A204.1 (cell line): ENCODE results near the gene LMO7.
"Not testable (repeated sequence)": the region's sequence is repeated elsewhere in the genome, so short reads cannot be mapped to it uniquely, and the experiment has no call there.

Experiments
- FAIRE-seq: peaks from 2 replicates; lab custom pipeline; 2012; peaks lifted over from hg19 to GRCh38; lab: Jason Lieb, UNC

Gene LMO7

DNA sequence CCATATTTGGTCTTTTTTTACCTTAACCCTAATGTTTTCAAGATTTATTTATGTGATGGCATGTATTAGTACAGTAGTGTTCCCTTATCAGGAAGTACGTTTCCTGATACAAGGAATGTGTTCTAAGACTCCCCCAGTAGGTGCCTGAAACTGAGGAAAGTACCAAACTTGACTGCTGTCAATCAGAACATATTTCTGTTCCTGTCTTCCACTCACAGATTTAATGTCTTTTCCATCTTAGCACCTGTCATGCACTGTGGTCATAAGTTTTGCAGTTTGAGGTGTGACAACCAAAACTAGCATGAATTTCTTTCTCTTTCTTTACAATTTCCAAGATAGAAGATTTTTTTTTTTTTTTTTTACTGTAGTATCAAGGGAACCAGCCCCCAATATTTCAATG, 62.9 kb downstream of the LMO7 start:
- FAIRE-seq: no peak

DNA sequence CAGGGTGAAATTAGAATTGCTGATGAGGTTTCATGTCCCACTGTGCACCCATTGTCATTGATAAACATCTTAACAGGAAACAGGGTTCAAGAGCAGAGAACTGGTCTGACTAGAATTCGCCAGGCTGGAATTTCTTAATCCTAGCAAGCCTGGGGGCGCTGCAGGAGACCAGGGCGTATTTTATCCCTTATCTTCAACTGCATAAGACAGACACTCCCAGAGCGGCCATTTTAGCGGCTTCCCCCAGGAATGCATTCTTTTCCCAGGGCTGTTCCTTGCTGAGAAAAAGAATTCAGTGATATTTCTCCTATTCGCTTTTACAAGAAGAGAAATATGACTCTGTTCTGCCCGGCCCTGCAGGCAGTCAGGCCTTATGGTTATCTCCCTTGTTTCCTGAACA, 63.6 kb downstream of the LMO7 start:
- not testable (repeated sequence) for FAIRE-seq

DNA sequence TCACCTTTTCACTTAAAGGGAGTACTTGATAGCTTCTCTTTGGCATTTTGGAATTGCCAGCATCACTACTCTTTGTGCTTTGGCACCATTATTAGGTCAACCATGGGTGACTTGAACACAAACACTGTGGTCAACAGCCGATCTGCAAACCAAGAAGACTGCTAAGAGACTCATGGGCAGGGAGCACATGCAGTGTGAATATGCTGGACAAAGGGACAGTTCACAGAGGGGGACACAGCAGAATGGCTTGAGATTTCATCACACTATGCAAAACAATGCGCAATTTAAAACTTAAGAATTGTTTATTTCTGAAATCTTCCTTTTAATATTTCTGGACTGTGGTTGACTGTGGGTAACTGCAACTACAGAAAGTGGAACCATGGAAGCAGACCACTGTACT, 64.4 kb downstream of the LMO7 start:
- no peak for FAIRE-seq

DNA sequence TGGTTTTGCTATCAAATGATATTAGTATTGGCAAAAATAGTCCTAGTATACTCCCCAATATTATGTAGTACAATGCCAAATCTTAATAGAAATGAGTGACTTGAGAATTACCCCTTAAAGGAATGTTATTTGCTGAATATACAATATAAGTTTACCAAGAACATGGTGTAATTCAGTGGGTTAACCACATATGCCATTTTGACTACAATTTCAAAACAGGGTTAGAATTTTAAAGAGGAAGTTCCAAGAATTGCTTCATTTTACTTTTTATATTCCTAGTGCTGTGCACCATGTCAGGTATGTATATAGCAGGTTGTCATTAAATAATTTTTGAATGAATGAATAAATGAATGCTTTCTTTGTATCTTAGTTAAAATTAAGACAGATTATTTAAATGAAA, 66.3 kb downstream of the LMO7 start:
- FAIRE-seq: no peak

DNA sequence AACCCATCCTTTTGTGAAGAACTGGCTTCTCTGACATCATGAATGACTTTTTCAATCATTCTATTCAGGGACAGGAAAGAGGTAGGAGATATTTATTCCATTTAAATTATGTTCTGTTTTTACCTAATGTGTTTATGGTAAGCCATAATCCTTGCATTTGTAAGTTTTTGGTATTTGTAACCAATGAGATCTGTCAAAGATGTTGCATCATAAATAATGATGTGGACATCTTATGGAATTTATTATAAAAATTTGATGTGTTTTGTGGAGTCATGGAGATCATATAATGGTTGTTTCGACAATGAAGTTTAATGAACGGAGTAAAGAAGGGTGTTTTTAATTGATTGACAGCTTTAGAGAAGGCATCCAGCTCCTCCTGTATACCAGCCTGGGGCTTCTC, 67.6 kb downstream of the LMO7 start:
- no peak for FAIRE-seq

DNA sequence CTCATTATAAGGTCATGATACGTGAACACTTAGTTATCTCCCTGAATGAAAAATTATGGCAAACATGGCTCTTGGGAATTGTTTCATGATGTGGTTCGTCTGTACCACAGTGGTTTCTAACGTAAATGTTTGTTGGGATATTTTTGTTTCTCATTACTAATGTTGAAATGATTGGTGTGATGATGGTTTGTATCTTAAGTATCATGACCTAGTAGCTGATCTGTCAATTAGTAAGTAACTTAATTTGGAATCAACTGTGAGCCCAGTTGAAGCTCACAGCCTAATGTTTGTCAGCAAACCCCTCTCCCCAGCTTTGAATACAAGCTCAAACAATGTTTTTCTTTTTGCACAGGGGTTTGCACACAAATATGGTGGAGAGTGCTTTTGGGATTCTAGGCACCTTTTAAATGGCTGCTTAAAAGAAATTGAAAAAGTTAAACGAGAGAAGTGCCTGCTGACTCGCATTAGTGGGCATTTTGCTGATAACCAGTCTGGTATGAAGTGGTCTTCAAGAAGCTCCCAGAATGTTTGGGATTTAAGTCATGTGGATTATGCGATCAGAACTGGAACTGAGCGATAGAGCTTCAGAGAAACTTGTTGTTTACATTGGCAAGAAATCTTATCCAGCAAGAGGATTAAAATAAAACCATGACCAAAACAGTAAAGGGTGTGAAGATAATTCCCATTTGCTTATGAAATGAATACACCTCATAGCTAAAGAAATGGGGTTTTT, 68.2 kb downstream of the LMO7 start:
- no peak for FAIRE-seq

DNA sequence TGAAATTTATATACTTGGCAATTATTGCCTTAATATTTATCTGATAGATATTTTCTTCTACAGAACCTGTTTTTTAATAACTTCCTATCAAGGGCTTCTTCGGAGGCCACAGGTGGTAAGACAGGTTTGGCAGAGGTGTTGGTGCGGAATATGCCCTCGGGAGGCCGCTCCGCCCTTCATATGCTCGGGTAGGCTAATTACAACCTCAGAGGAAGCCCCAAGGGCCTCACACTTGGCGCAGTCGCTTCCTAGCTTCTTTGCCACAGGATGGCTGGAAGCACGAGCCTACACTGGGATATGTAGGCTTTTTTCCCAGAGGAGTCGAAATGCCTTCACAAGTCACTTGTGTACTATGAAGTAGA, 68.8 kb downstream of the LMO7 start:
- no peak for FAIRE-seq

DNA sequence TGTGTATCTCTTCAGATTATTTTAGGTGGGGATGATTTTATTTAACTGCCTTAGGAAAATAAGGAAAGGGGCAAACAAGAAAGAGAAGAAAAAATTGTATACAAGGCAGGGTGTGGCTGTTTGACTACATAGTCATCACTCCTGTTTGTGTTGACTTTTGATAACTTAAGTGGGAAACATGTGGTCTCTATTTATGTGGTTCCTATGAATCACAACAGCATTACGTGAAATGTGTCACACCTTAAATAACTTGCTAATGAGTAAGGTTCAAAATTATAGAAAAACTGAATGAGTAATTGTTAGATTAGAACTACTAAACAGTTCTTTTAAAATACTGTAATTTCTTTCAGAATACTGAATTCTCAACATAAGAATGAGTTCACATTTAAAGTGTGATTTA, 69.3 kb downstream of the LMO7 start:
- FAIRE-seq: no peak

DNA sequence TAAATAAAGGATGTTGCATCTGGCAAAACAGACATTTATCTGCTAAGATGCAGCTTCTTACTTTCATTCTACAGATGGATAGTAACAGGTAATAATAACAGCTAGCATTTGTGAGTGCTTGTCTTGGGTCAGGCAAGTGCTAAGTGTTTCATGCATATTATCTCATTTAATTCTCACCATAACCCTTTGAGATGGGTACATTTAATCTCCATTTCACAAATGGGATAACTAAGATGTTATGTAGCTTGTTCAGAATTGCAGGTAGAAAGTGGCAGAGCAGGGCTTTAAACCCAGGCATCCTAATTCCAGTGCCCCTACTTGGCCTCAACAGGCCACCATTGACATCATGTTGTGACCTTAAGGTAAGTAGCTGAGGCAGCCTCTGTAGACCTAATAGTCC, 69.8 kb downstream of the LMO7 start:
- FAIRE-seq: no peak

DNA sequence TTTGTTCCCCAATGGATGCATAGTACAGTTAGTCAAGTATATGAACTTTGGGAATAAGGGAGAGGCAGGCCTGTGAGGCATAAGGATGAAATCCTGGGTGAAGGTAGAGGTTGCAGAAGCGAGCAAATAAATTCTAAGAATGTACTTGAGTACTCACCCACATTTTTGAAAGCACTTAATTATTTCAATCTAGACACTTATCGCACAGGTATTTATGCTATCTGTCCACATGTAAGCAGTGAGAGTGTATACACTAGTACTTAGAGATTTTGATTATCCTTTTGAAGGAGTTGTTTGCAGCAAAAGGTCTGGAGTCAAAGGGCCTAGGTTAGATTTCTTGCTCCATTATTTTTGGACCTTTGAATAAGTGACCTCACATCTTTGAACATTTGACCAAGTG, 77.7 kb downstream of the LMO7 start:
- FAIRE-seq: no peak

DNA sequence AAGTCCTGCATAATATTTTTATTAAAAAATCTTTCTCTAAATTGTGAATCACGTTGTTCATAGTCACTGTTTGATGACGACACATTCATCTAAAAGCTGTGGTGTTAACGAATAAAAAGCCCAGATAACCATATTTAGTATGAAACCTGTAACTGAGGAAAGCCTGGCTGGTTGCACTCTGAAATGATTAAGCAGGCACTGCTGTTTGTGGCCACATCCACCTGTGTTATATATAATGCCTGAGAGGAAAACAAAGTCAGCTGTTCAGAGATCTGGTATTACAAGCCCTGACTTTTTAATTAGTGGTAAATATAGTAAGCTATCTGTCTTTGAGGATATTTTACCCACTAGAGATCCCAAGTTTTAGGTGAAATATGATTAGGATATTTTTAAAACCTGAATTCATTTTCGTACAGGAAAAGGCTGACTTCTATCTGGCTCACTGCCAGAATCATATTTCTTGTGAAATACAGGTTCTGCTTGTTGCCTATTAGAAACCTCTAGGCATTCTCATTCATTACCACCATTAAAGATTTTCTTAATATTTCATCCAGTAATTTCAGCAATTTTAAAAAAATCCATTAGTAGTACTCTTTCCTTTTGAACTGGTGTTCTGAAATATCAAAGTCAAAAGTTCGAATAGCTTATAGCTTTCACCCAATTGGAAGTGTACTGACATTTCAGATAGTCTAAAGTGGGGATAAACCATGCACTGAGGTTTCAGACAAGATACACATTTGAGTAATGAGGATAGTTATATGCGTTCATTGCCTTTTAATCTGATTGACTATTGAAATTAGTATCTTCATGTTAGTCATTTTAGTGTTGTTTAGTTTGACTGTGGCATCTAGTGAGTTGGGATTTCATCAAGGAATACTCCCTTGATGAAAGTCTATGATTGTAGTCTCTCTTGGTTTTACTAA, 79.7 kb downstream of the LMO7 start:
- FAIRE-seq: no peak

DNA sequence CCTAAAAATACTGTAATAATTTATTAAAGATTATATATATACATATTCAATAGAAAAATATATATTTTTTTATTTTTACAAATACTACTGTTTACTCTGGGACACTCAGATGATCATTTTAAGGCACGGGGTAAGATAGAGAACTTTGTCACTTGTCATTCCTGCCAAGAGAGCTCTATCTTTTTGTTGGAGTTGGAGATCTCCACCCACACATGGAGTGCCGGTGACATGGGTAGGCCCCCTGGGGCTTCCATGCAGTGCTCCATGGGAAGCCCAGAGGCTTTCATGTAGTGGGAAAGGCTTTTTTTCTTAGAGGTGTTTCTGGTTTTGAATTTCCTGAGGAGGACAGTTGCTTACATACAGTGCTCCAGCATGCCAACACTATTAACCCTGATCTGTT, 81.4 kb downstream of the LMO7 start:
- no peak for FAIRE-seq

DNA sequence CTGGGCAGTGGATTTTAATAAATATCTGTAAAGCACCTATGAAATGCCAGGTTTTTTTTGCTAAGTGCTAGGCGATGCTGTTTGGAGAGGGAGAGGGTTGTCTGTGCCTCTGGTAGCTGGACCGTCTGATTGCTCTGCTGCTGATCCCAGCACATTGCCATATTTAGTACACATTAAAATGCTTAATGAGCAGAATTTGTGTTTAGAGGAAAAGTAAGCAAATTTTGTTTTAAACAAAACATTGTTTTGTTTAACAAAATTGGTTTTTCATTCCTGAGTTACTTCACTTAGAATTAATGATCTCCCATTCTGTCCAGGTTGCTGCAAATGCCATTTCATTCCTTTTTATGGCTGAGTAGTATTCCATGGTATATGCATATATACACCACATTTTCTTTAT, 85.2 kb downstream of the LMO7 start:
- FAIRE-seq: no peak

DNA sequence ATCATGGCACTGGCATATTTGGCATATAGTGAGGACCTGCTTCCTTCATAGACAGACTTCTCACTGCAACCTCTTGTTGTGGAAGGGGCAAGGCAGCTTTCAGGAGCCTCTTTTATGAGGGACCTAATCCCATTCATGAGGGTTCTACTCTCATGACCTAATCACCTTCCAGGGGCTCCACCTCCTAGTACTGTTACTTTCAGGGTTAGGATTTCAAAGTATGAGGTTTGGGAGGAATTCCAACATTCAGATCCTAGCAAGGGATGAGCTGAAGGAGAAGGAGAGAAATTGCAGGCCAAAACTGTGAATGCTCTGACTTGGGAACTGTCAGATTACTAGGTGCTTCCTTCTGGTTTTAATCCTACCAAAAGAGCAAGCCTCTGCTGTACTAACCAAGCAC, 87.8 kb downstream of the LMO7 start:
- no peak for FAIRE-seq

DNA sequence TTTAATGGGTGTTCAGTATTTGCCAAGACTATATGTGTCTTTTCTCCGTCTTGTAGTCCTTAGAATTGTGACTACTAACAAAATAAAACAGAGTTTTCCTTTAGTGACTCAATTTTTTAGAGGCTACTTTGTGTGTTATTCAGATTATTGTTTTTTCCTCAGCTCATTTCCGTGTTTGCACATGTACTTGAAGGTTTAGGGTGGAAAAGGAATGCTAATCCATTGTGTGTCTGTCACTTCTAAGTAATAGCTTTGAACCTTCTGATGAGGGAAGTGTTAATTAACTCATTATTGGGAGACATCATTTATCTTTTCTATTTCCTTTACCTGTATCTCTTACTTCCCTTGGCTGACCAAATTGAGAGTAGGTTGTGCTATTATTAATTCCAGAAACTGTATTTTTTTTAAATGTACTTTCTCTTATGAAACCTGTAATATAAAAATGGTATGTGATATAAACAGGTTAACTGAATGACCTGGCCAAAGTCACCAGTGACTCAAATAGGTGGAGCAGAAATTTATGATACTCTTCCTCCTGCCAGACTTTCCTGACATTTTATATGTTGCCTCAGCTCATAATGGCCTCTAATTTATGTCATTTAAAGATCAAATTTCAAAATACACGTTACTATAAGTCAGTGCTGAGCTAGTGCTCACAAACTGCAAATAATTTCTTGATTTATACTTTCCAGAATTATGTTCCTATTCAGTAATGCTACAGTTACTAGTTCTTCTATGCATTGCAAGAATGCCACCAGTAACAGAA, 88.8 kb downstream of the LMO7 start:
- no peak for FAIRE-seq

DNA sequence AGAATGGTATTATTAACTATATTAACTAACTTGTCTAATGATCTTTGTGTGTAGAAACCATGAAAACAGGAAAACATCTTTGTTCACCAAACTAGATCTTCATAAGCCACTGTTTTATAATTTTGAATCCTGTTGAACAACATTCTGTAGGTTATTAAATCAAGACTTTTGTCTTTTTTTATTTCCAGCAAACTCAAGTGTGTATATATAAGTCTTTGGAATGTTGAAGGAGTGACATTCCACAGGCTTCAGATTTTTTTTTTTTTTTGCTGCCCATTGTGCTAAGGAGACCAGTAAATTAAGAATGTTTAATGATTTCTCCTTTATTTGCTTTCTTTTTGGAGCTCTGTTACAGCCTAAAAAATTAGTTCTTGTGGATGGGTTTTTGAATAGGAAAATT, 89.6 kb downstream of the LMO7 start:
- FAIRE-seq: no peak

DNA sequence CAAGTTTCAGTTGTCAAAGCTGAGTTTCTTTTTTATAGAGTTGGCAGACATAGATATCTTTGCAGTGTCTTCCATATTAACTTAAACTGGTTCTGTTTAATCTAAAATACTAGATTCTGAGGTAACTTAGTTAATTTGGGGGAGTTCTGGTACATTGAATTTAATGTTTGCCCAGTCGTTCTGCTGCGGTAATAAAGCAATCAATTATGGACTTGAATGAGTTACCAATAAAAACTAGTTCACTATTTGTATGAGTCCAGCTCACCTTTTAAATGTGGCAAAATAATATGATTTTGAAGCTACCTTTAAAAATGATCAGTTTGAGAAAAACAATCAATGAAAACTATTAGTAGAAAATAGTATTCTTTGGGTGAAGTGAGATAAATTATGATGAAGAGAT, 90.2 kb downstream of the LMO7 start:
- FAIRE-seq: no peak

DNA sequence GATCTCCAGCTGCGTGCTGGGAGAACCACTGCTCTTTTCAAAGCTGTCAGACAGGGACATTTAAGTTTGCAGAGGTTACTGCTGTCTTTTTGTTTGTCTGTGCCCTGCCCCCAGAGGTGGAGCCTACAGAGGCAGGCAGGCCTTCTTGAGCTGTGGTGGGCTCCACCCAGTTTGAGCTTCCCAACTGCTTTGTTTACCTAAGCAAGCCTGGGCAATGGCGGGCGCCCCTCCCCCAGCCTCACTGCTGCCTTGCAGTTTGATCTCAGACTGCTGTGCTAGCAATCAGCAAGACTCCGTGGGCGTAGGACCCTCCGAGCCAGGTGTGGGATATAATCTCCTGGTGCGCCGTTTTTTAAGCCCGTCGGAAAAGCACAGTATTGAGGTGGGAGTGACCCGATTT, 97.0 kb downstream of the LMO7 start:
- not testable (repeated sequence) for FAIRE-seq

DNA sequence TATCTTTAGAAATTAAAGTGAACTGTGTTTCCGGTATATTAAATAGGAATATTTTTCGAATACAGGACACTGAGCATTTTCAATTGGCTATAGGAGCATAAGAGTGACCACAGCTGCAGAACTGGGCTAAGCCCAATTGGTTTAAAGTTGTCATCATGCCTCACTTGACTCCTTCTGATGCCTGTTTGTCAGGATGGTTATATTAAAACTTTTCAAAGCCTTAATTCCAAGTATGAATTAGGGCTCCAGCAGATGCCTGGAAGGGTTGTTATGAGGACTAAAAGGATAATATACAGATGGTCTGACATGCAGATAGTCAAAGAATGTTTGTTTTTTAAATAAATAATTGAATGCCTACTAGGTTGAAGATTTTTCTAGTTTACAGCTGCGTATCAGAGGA, 100.0 kb downstream of the LMO7 start:
- FAIRE-seq: no peak

DNA sequence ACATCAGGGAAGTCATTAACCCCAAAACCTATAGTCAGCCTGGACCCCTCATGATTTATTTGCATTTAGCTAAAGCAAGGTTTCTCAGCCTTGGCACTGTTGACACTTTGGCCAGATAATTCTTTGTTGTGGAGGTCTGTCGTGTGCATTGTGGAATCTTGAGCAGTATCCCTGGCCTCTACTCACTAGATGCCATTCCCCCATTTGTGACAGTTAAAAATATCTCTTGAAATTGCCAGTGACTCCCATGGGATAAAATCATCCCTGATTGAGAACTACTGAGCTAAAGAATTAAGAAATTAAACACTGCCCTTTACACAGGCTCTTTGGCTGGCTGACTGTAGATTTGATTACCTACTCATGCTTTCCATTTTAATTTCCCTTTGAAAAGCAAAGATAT, 102.7 kb downstream of the LMO7 start:
- no peak for FAIRE-seq

DNA sequence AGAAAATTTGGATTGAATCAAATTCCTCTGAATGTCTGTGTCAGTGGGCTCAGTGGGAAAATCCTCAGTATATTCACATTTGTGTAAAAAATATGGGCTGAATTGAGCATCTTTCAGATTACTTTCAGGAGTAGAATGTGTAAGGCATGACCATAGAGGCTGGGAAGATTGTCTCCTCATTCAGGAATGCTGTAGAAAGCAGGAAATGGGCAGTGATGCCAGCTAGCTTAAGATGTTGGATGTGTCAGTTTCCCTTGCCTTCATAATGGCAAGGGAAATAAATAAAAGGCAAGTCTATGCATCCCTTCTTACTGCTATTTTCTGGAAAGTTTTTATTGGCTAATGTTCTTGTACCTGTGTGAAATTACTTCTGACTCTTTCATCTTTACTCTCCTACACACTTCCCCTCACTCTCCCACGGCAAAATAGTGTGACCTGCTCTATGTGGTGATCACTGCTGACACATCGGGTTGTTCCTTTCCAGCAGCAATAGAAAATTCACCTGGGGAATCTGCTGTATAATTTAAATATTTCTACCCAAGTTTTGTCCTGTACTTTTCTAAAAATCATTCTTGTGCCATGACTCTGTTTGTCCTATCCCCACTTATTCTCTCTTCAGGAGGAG, 103.2 kb downstream of the LMO7 start:
- no peak for FAIRE-seq

DNA sequence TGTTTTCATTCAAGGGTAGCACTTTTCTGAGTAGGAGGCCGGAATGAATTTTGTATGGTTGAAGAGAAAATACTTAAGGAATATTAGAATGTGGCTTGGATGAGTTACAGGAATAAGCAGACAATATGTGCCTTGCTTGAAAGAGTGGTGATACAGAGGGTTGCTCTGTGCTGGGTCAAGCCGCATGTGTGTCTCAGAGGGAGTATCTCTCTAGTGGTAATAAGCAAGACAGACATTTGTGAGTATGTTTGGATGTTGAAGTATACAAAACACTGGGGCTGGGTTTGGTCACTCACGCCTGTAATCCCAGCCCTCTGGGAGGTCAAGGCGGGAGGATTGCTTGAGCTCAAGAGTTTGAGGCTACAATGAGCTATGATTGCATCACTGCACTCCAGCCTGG, 103.9 kb downstream of the LMO7 start:
- FAIRE-seq: no peak

DNA sequence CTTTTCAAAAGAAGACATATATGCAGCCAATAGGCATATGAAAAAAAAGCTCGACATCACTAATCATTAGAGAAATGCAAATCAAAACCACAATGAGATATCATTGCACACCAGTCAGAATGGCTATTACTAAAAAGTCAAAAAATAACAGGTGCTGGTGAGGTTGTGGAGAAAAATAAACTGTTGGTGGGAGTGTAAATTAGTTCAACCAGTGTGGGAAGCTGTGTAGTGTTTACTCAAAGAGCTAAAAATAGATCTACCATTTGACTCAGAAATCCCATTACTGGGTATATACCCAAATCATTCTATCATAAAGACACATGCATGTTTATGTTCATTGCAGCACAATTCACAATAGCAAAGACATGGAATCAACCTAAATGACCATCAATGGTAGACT, 106.9 kb downstream of the LMO7 start:
- not testable (repeated sequence) for FAIRE-seq
